Stimulated activated CD4-positive, alpha-beta T cell treated with anti-CD3 and anti-CD28 coated beads, TNF-alpha, amount 100 ng/mL, for 4 hours (primary cell): ENCODE data around the gene DERA.

Source experiments
- DNase-seq, 3 experiments: peaks; one replicate each; pipeline ENCODE4 v3.0.0-alpha.2; 2020; ENCODE audit warnings: low read depth in 3 of 3

DERA gene

GRCh38 chr12:16075887-16076286, 164.8 kb downstream of the DERA start:
- no peak for DNase-seq

- DNase-seq: no peak
Measured at GRCh38 chr12:16076557-16076956, 165.4 kb downstream of the DERA start.

GRCh38 chr12:16076970-16077522, 165.9 kb downstream of the DERA start:
- DNase-seq: no peak

GRCh38 chr12:16086462-16086861, 175.3 kb downstream of the DERA start:
- no peak for DNase-seq

GRCh38 chr12:16086942-16087341, 175.8 kb downstream of the DERA start:
- no peak for DNase-seq
